AML-193 (cell line): ENCODE results near the gene FXYD1.
A peak's percentile ranks its signal among the peaks of the same experiment; 100 is the strongest.
"Not testable (repeated sequence)": the region's sequence is repeated elsewhere in the genome, so short reads cannot be mapped to it uniquely, and the experiment has no call there.

Experiments
- DNase-seq, 2 experiments: peaks; one replicate each; lab custom pipeline; 2025; lab: John Stamatoyannopoulos, UW

The FXYD1 gene

GRCh38 chr19:35138305-35138892, at the start of gene FXYD1:
FXYD1 (plus strand) TSS chr19:35138824; CDS start chr19:35140080, 1,256 bp downstream.
- no peak for DNase-seq

DNA sequence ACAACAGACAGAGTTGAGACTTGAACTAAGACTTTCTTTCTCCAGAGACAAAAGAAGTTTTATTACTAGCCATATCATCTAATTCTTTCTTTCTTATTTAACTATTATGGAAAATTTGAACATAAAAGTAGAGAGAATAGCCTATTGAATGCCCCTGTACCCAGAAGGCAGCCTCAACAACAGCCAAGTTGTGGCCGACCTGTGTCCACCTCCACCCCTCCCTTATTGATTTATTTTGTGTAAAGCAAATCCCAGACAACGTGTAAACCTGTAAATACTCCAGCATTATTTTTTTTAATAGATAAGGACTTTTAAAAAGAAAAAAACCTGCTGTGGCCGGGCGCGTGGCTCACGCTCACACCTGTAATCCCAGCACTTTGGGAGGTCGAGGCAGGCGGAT, 49.1 kb upstream of the FXYD1 start:
- DNase-seq: no peak

DNA sequence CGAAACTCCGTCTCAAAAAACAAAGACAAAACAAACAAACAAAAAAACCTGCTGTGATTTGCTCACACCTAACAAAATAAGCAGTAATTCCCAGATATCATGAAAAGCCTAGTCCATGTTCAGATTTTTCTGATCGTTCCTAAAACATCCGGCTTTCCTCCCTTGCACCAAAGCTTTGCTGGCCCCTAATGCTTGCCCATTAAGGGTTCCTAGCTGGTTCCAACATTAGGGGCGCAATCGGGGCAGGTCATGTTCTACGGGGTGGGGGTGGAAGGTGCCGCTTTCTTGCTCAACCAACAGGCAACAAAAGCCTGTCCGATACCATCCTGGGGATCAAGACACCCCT, 48.5 kb upstream of the FXYD1 start:
- no peak for DNase-seq

DNA sequence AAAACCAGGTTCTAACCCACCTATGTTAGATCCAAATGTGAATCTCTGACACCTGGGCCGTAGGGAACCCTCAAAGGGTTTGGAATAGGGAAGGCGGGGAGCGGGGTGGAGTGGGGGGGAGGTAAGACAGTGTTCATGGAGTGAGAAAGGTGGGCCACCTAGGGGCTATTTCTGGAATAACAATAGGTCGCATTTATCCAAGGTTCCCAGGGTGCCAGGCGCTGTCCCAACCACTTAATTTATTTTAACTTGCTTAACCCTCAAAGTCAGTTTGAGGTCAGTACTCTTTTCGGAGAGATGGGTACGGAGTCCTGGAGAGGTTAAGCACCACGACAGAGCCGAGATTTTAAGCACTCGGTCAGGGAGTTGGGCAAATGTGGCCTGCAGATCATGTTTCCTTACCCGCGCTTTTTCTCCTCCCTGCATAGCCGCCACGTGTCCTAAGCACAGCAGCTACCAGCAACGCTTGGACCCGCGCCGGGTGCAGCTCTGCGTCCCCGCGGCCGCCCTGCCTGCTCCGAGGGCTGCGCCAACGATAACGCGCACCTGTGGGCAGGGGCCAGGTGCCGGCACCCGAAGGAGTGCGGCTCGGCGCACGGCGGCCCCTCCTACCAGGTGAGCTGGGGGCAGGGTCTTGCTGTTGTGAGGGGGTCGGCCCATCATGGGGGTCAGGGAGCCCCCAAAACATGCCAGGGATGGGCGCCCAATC, 48.0 kb upstream of the FXYD1 start:
- peak; percentile 47 to 55 for DNase-seq

DNA sequence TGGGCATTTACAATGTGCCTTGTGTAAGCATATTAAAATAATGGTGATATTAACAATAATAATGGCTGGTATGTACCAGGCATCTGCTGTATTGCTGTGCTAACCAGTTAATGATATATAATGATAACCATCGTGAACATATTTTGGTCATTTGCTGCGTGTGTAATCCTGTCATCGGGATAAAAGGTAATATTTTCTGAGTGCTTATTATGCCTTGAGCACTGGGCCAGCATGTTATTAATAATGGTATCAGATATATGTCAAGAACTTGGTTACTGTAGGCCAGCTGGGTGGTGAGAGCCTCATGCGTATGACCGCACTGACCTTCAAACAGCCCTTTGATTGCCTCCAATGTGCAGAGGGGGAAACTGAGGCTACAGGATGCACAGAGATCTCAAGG, 45.2 kb upstream of the FXYD1 start:
- DNase-seq: no peak

DNA sequence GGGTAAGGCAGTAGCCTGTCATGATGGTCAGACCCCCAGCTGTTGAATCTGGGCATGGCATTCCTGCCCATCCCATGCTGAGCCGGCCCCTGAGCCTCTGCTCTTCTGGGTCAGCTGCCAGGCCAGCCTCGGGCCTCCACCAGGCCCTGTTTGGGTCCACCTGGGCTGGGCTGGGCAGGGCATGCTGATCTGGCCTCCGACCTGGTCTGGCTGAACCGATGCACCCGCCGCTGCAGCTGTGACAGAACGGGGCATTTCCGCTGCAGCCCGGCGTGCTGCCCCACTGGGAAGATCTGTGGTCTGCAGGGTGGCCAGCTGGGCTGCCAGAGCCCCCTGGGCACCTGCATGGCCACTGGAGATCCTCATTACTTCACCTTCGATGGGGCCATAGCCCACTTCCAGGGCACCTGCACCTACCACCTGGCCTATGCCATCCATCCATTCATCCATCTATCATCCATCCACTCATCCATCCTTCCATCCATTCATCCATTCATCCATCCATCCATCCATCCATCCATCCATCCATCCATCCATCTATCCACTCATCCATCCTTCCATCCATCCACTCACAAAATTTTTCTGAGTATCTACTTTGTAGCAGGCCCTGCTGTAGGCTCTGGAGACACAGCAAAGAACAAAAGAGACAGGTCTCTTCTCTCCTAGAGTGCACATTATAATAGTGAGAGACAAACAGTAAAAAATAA, 44.5 kb upstream of the FXYD1 start:
- no peak for DNase-seq

DNA sequence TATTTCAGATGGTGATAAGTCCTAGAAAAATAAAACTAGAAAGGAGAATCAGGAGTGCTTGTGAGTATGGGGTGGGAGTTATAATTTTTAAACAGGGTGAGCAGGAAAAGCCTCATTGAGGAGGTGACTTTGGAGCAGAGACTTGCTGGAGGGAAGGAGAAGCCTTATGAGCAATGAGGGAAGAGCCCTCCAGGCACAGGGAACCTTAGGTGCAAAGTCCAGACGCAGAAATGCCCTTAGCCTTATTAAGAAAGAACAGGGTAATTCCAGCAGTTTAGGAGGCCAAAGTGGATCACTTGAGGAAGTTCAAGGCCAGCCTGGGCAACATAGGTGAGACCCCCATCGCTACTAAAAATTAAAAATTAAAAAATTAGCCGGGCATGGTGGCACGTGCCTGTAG, 44.0 kb upstream of the FXYD1 start:
- no peak for DNase-seq

- DNase-seq: no peak
These were observed 42.8 kb upstream of the FXYD1 start for GRCh38 chr19:35095667-35096368.

- no peak for DNase-seq
These were observed 40.1 kb upstream of the FXYD1 start for GRCh38 chr19:35098413-35099049.

DNA sequence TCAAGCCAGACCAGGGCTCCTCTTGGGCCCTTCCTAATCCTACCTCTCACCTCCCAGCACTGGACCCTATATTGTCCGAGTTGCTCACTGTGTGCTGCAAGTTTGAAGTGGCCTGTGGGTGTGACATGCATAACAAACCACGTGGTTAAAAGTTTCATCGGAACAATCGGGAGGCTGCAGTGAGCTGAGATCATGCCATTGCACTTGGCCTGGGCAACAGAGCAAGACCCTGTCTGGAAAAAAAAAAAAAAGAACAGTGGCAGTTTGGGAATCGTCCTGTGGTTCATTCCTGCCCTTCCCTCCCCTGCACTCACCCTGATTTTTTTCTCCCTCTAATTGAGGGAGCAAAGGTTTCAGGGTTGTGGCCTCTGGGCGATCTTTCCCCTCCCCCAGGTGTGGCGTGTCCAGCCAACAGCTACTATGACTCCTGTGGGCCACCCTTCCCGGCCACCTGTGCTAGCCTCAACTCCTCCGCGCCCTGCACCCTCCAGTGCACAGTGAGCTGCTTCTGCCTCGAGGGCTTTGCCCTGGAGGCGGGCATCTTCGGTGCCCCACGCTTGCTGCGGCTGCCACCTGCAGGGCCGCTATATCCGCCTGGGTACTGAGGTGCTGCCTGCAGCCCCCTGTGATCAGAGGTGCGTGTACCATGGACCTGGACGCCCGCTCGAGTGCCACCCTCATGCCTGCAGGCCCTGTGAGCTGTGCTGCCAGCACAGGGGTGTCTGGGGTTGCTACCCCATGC, 39.3 kb upstream of the FXYD1 start:
- no peak for DNase-seq

DNA sequence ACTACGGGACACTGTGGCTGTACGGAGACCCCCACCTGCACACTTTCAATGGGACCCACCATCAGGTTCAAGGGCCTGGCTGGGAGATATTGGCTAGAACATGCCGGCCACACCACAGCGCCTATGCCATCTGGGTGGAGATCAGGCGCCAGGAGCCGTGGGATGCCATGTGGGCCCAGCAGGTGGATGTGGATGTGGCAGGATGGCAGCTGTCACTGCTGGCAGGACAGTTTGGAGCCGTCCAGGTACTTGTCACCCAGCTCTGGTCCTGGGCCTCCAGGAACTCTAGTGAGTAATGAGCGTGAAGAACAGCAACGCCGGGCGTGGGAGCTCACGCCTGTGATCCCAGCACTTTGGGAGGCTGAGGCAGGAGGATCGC, 38.7 kb upstream of the FXYD1 start:
- DNase-seq: no peak

DNA sequence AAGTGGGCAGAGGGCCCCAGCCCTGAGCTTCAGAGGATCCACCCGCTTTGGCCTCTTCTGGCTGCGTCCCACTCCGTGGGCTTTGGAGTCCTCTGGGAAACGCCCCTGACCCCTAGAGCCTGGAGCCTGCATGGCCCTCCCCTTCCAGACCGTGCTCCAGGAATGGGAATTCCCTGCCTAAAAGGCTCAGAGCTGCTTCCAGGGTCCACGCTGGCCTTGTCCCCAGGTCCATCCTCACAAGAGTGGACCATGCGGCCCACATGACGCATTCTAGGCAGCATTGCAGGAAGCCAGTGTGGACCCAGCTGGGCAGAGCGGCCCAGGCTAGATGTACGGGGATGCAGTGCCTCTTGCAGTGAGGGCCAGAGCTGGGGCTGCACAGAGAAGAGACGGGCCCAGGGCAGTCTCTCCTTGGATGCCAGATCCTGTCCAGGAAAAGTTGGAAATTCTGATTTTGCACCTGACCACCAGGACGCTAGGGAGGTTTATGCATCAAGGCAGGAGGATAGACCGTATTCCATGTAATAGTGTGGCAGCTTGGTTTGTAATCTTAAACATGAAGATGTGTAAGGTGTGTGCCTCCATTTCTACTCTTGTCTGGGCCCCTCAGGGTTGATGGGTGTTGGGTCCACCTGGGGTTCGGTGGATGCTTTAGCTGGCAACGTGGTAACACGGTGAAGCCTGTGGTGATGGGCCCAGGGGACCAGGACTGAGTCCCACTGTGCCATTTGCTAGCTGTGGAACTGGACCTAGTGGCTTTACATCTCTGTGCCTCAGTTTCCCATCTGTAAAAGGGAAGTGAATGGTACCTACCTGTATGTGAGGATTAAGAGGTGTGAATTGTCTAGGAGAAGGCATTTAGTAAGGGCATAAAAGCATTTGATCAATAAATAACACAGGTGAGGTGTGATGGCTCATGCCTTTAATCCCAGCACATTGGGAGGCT, 37.8 kb upstream of the FXYD1 start:
- no peak for DNase-seq

- not testable (repeated sequence) for DNase-seq
These were observed 36.7 kb upstream of the FXYD1 start for GRCh38 chr19:35101949-35102348.

DNA sequence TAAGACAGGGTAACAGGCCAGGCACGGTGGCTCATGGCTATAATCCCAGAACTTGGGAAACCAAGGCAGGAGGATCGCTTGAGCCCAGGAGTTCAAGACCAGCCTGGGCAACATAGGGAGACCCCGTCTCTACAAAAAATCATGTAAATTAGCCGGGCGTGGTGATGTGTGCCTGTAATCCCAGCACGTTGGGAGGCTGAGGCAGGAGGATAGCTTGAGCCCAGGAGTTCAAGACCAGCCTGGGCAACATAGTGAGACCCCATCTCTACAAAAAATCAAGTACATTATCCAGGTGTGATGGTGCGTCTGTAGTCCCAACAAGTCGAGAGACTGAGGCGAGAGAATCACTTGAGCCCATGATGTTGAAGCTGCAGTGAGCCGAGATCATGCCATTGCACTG, 35.0 kb upstream of the FXYD1 start:
- not testable (repeated sequence) for DNase-seq

GRCh38 chr19:35104361-35104760, 34.3 kb upstream of the FXYD1 start:
- no peak for DNase-seq

GRCh38 chr19:35105047-35105410, 33.6 kb upstream of the FXYD1 start:
- DNase-seq: no peak

DNA sequence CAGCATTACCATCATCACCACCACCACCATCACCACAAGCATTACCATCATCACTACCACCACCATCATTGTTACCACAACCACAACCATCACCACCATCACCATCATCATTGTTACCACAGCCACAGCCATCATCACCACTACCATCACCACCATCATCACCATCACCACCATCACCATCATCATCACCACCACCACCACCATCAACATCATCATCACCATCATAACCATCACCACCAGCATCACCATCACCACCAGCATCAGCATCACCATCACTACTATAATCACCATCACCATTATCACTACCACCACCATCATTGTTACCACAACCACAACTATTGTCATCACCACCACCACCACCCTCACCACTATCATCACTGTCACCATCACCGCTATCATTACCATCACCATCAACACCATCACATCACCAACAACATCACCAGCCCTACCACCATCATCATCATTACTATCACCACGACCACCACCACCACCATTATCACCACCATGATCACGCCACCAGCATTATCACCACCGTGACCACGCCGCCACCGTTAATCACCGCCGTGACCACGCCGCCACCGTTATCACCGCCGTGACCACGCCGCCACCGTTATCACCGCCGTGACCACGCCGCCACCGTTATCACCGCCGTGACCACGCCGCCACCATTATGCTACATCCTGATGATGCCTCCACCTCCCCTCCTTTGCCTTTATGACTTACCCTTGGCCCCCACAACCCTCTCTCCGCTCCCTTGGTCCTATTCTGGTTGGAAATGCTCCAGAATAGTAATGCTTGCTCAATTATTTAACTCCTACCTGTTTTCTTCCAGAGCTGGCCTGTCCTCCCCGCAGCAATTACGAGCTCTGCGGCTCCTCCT, 33.0 kb upstream of the FXYD1 start:
- DNase-seq: no peak

GRCh38 chr19:35106291-35106583, 32.4 kb upstream of the FXYD1 start:
- DNase-seq: no peak

DNA sequence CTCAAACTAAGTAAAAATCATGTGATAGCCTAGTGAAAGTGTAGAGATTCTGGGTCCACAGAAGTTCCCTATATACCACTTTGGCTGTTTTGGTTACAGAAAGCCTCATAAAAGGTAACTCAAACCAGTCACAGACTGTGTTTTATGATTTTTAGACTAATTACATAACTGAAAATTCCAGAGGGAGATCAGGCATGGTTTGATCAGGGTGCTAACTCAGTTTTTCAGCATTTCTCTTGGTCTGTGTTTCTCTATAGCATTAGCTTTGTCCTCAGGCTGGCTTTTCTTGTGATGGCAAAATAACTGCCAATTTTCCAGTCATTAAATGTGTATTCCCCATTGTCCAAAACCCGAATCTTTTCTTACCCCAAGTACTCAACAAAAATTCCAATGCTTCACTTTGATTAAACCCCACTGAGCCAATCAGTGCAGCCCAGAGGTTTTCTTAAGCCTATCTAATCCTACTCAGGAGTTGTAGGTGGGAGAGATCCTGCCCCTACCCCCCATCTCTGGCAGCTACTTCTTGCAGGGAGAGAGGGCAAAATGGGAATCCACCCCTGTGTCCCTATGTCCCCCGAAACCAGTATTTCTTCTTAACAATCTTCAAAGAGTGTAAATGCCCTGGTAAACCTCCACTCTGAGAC, 31.6 kb upstream of the FXYD1 start:
- DNase-seq: no peak
